GM04504 (cell line): ENCODE data around the gene ITCH.
A peak's percentile ranks its signal among the peaks of the same experiment; 100 is the strongest.

Experiments
- DNase-seq: peaks from one replicate; pipeline ENCODE4 v3.0.0-alpha.2; 2012; ENCODE audit warnings: low read depth

The ITCH gene

GRCh38 chr20:34531608-34532265, 168.7 kb downstream of the ITCH start:
- no peak for DNase-seq

GRCh38 chr20:34532320-34532719, 169.2 kb downstream of the ITCH start:
- no peak for DNase-seq

GRCh38 chr20:34532756-34533155, 169.7 kb downstream of the ITCH start:
- no peak for DNase-seq

- no peak for DNase-seq
Observed at GRCh38 chr20:34534391-34535165, 171.5 kb downstream of the ITCH start.

- DNase-seq, result no peak
Observed at GRCh38 chr20:34535301-34535840, 172.3 kb downstream of the ITCH start.

GRCh38 chr20:34535857-34536256, 172.8 kb downstream of the ITCH start:
- no peak for DNase-seq

- DNase-seq, result no peak
Observed at GRCh38 chr20:34536798-34537394, 173.8 kb downstream of the ITCH start.

GRCh38 chr20:34537651-34538050, 174.6 kb downstream of the ITCH start:
- DNase-seq, result no peak

- peak; percentile 38 for DNase-seq
Observed at GRCh38 chr20:34538671-34539123, 175.6 kb downstream of the ITCH start.

- DNase-seq, result no peak
Observed at GRCh38 chr20:34539756-34540155, 176.7 kb downstream of the ITCH start.

- DNase-seq, result no peak
Observed at GRCh38 chr20:34540596-34541263, 177.7 kb downstream of the ITCH start.

GRCh38 chr20:34541264-34541901, 178.3 kb downstream of the ITCH start:
- no peak for DNase-seq

GRCh38 chr20:34541917-34542316, 178.8 kb downstream of the ITCH start:
- DNase-seq, result no peak

GRCh38 chr20:34542439-34542838, 179.4 kb downstream of the ITCH start:
- no peak for DNase-seq

GRCh38 chr20:34543463-34544056, 180.5 kb downstream of the ITCH start:
- DNase-seq, result no peak

- no peak for DNase-seq
Observed at GRCh38 chr20:34544109-34544796, 181.2 kb downstream of the ITCH start.

GRCh38 chr20:34546751-34547181, 183.7 kb downstream of the ITCH start:
- no peak for DNase-seq

GRCh38 chr20:34547844-34548613, 185.0 kb downstream of the ITCH start:
- no peak for DNase-seq

- DNase-seq, result no peak
Observed at GRCh38 chr20:34549291-34549928, 186.3 kb downstream of the ITCH start.
